ENCODE results near the gene DVL2.

Gene DVL2

GRCh38 chr17:7234083-7234951 lies at the start of gene DVL2:
Gene DVL2 (minus strand): TSS chr17:7234517. CDS start chr17:7234262, 255 bp downstream.
- FAIRE-seq: no peak

- no peak for FAIRE-seq
These were observed 49.3 kb upstream of the DVL2 start for GRCh38 chr17:7283471-7284216.

GRCh38 chr17:7282752-7283321 lies 48.5 kb upstream of the DVL2 start:
- no peak for FAIRE-seq

- FAIRE-seq: no peak
These were observed 47.8 kb upstream of the DVL2 start for GRCh38 chr17:7281953-7282751.

GRCh38 chr17:7281074-7281952 lies 47.0 kb upstream of the DVL2 start, which contains the start of gene SLC2A4:
Gene SLC2A4 (plus strand): TSS chr17:7281718. CDS start chr17:7281935, 217 bp downstream.
- peak; percentile 92 for FAIRE-seq

GRCh38 chr17:7280519-7281073 lies 46.3 kb upstream of the DVL2 start:
- peak; percentile 47 for FAIRE-seq

- no peak for FAIRE-seq
These were observed 45.1 kb upstream of the DVL2 start for GRCh38 chr17:7279448-7279847.

GRCh38 chr17:7266784-7267183 lies 32.5 kb upstream of the DVL2 start:
- FAIRE-seq: no peak

- FAIRE-seq: no peak
These were observed 29.4 kb upstream of the DVL2 start for GRCh38 chr17:7263801-7264078.

- FAIRE-seq: no peak
These were observed 28.9 kb upstream of the DVL2 start for GRCh38 chr17:7262935-7263800.

GRCh38 chr17:7262192-7262934 lies 28.0 kb upstream of the DVL2 start, which contains the start of gene CLDN7:
Gene CLDN7 (minus strand): TSS chr17:7262478. CDS start chr17:7262043, 435 bp downstream.
- FAIRE-seq: no peak

GRCh38 chr17:7261379-7262191 lies 27.3 kb upstream of the DVL2 start:
- no peak for FAIRE-seq

- FAIRE-seq: no peak
These were observed 26.5 kb upstream of the DVL2 start for GRCh38 chr17:7260651-7261378.

GRCh38 chr17:7260151-7260550 lies 25.8 kb upstream of the DVL2 start:
- no peak for FAIRE-seq

- no peak for FAIRE-seq
These were observed 25.2 kb upstream of the DVL2 start for GRCh38 chr17:7259555-7259889.

GRCh38 chr17:7258731-7259554 lies 24.6 kb upstream of the DVL2 start:
- FAIRE-seq: no peak

- FAIRE-seq: no peak
These were observed 22.6 kb upstream of the DVL2 start for GRCh38 chr17:7256766-7257456.

Data from A204.1 (cell line).